ENCODE measurements around the gene HMCN1. TPM values are rescaled to one million over a fixed set of nuclear protein-coding genes. Genes with fewer than 3 reads are reported as not detected.
A peak's percentile ranks its signal among the peaks of the same experiment; 100 is the strongest.

Gene HMCN1
- polyA plus RNA-seq, 1 experiment: 20.9 TPM

GRCh38 chr1:186144505-186144904 is 410.3 kb downstream of the HMCN1 start:
- CTCF ChIA-PET: interaction anchor here (1.1 kb wide), 1 partner anchor 10 kb away, joined by 3 read pairs; no protein-coding TSS in a partner anchor
- POLR2A ChIA-PET: no interaction called here
- Histone ChIP-seq H3K4me3 (ENCODE audit: low read depth, low read length) (no peak overlapping the region), H3K9me3 (ENCODE audit: control insufficient read depth, insufficient read depth, low read length) (no peaks in the 10 kb centered on the region), H3K27ac (ENCODE audit: low read depth, low read length) (no peak overlapping the region), H3K27me3 (ENCODE audit: control insufficient read depth, insufficient read depth, low read length) (no peaks in the 10 kb centered on the region)
- DNase-seq (ENCODE audit: low read depth, low spot score): no peak
- TF ChIP-seq CTCF (IDR thresholded peaks at IDR 0.05; ENCODE audit: low read depth, low read length): no peak

- H3K9me3 ChIP-seq (ENCODE audit: control insufficient read depth, insufficient read depth, low read length): no peaks in the 10 kb centered on the region
- no peak overlapping the region for H3K4me3 ChIP-seq (ENCODE audit: low read depth, low read length)
- no peak for DNase-seq (ENCODE audit: low read depth, low spot score)
- no peaks in the 10 kb centered on the region for H3K27me3 ChIP-seq (ENCODE audit: control insufficient read depth, insufficient read depth, low read length)
- ChIA-PET POLR2A (no interaction called here), CTCF (interaction anchor here (1.6 kb wide), 1 partner anchor 9 kb away, joined by 3 read pairs; no protein-coding TSS in a partner anchor)
- TF ChIP-seq CTCF (IDR thresholded peaks at IDR 0.05; ENCODE audit: low read depth, low read length): no peak
- no peak overlapping the region for H3K27ac ChIP-seq (ENCODE audit: low read depth, low read length)
Measured at GRCh38 chr1:186146974-186147373, 412.8 kb downstream of the HMCN1 start.

- ChIA-PET CTCF (interaction anchor here (0.7 kb wide), 1 partner anchor 63 kb away, joined by 3 read pairs; no protein-coding TSS in a partner anchor), POLR2A (interaction anchor here (0.6 kb wide), 1 partner anchor 322 kb away, joined by 3 read pairs; no protein-coding TSS in a partner anchor)
- Histone ChIP-seq H3K9me3 (ENCODE audit: control insufficient read depth, insufficient read depth, low read length) (no peaks in the 10 kb centered on the region), H3K27me3 (ENCODE audit: control insufficient read depth, insufficient read depth, low read length) (no peaks in the 10 kb centered on the region), H3K27ac (ENCODE audit: low read depth, low read length) (no peak overlapping the region), H3K4me3 (ENCODE audit: low read depth, low read length) (no peak overlapping the region)
- no peak for TF ChIP-seq CTCF (IDR thresholded peaks at IDR 0.05; ENCODE audit: low read depth, low read length)
- no peak for DNase-seq (ENCODE audit: low read depth, low spot score)
Measured at GRCh38 chr1:186149591-186149990, 415.4 kb downstream of the HMCN1 start.

GRCh38 chr1:186152227-186152619 is 418.0 kb downstream of the HMCN1 start:
- ChIA-PET CTCF (interaction anchor here (1.1 to 1.5 kb wide), 2 partner anchors 60 to 432 kb away, joined by 3 to 5 read pairs; no protein-coding TSS in a partner anchor), POLR2A (no interaction called here)
- TF ChIP-seq CTCF (IDR thresholded peaks at IDR 0.05; ENCODE audit: low read depth, low read length): no peak
- DNase-seq (ENCODE audit: low read depth, low spot score): no peak
- no peaks in the 10 kb centered on the region for H3K27me3 ChIP-seq (ENCODE audit: control insufficient read depth, insufficient read depth, low read length)
- no peak overlapping the region for H3K4me3 ChIP-seq (ENCODE audit: low read depth, low read length)
- no peaks in the 10 kb centered on the region for H3K9me3 ChIP-seq (ENCODE audit: control insufficient read depth, insufficient read depth, low read length)
- H3K27ac ChIP-seq (ENCODE audit: low read depth, low read length): no peak overlapping the region

- TF ChIP-seq CTCF (IDR thresholded peaks at IDR 0.05; ENCODE audit: low read depth, low read length): no peak
- peak; percentile 7 for DNase-seq (ENCODE audit: low read depth, low spot score)
- no peaks in the 10 kb centered on the region for H3K27me3 ChIP-seq (ENCODE audit: control insufficient read depth, insufficient read depth, low read length)
- ChIA-PET CTCF (interaction anchor here (0.7 to 1.5 kb wide), 4 partner anchors 60 to 432 kb away, joined by 3 to 5 read pairs (median 3); no protein-coding TSS in a partner anchor), POLR2A (no interaction called here)
- no peak overlapping the region for H3K27ac ChIP-seq (ENCODE audit: low read depth, low read length)
- no peaks in the 10 kb centered on the region for H3K9me3 ChIP-seq (ENCODE audit: control insufficient read depth, insufficient read depth, low read length)
- no peak overlapping the region for H3K4me3 ChIP-seq (ENCODE audit: low read depth, low read length)
Measured at GRCh38 chr1:186152620-186153239, 418.5 kb downstream of the HMCN1 start.
